Measurements from ENCODE around the gene GNAT1.
A peak's percentile ranks its signal among the peaks of the same experiment; 100 is the strongest.
"Not testable (repeated sequence)": the region's sequence is repeated elsewhere in the genome, so short reads cannot be mapped to it uniquely, and the experiment has no call there.

The GNAT1 gene

GRCh38 chr3:50222169-50222528 is 30.7 kb downstream of the GNAT1 start:
- no peak for DNase-seq

GRCh38 chr3:50224639-50225038 is 33.2 kb downstream of the GNAT1 start:
- DNase-seq, result no peak

GRCh38 chr3:50226888-50227389 is 35.5 kb downstream of the GNAT1 start:
- peak; percentile 66 for DNase-seq

GRCh38 chr3:50227390-50228183 is 36.2 kb downstream of the GNAT1 start:
- peak; percentile 96 for DNase-seq

- not testable (repeated sequence) for DNase-seq
Measured at GRCh38 chr3:50228184-50228763, 36.9 kb downstream of the GNAT1 start.

GRCh38 chr3:50229490-50229889 is 38.1 kb downstream of the GNAT1 start:
- no peak for DNase-seq

GRCh38 chr3:50230104-50230793 is 38.8 kb downstream of the GNAT1 start:
- no peak for DNase-seq

- no peak for DNase-seq
Measured at GRCh38 chr3:50230794-50231125, 39.4 kb downstream of the GNAT1 start.

GRCh38 chr3:50231581-50231980 is 40.2 kb downstream of the GNAT1 start:
- DNase-seq, result no peak

GRCh38 chr3:50232303-50232702 is 40.9 kb downstream of the GNAT1 start:
- DNase-seq, result no peak

- DNase-seq, result no peak
Measured at GRCh38 chr3:50233176-50233575, 41.8 kb downstream of the GNAT1 start.

- DNase-seq, result peak; percentile 99
Measured at GRCh38 chr3:50235716-50236483, 44.5 kb downstream of the GNAT1 start, which contains the start of gene GNAI2. TSS of gene GNAI2 (plus strand) at chr3:50236204. CDS start at chr3:50236336, 132 bp downstream.

- no peak for DNase-seq
Measured at GRCh38 chr3:50236484-50237132, 45.2 kb downstream of the GNAT1 start.

GRCh38 chr3:50237133-50237651 is 45.8 kb downstream of the GNAT1 start:
- DNase-seq, result peak; percentile 58

- peak; percentile 93 for DNase-seq
Measured at GRCh38 chr3:50237754-50238548, 46.5 kb downstream of the GNAT1 start.

GRCh38 chr3:50238549-50239026 is 47.2 kb downstream of the GNAT1 start:
- DNase-seq, result peak; percentile 52

GRCh38 chr3:50239649-50240048 is 48.2 kb downstream of the GNAT1 start:
- DNase-seq, result no peak

GRCh38 chr3:50241163-50241562 is 49.8 kb downstream of the GNAT1 start:
- no peak for DNase-seq

- peak; percentile 12 for DNase-seq
Measured at GRCh38 chr3:50241713-50242380, 50.4 kb downstream of the GNAT1 start.

GRCh38 chr3:50242381-50242770 is 51.0 kb downstream of the GNAT1 start:
- peak; percentile 62 for DNase-seq
